Activated T-helper 1 cell treated with anti-CD3 and anti-CD28 coated beads, Interleukin-2, amount 50 U/mL, for 16 hours (primary cell): ENCODE data around the gene VPS8.

ENCODE experiments used
- DNase-seq, 2 donors: peaks; one replicate each; pipeline ENCODE4 v3.0.0-alpha.2; 2020; ENCODE audit warnings: low read depth in 1 of 2, low spot score in 1 of 2

Gene VPS8

DNA sequence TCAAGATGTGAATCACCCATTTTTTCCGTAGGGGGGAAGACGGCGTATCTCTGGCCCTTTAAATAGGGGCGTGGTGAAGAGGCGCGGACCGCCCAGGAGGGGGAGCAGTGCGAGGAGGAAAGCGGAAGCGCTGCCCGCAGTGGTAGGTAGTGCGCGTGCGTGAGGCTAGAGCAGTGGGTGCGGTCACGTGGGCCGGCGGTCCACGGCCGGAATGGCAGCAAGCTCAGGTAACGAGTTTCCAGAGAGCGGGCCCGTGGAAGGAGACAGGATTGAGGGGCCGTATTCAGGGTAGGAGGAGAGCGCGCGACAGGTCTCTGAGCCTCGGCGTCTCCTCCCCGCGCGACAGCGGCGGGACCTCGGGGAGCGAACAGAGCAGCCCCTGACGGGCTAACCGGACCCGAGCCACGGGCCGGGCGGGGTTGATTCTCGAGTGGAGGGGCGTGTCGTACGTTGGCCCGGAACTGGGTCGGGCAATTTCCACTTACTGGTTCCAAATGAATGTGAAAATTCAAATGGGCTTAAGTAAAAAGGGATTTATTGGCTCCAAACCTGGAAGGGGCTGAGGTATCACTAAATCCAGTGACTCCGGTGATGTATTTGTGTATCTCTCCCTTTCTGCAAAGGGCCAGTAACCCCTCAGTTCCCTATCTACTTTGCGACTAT lies at the start of gene VPS8:
TSS of gene VPS8 (plus strand) at position 168 of the 663 bp plus-strand sequence. CDS start 12,467 bp downstream, outside the sequence.
- DNase-seq, result peak; percentile 92 to 95

- DNase-seq, result no peak
Observed at GRCh38 chr3:184764191-184764590, 47.8 kb upstream of the VPS8 start.

- DNase-seq, result no peak
Observed at GRCh38 chr3:184765047-184765729, 46.8 kb upstream of the VPS8 start.

DNA sequence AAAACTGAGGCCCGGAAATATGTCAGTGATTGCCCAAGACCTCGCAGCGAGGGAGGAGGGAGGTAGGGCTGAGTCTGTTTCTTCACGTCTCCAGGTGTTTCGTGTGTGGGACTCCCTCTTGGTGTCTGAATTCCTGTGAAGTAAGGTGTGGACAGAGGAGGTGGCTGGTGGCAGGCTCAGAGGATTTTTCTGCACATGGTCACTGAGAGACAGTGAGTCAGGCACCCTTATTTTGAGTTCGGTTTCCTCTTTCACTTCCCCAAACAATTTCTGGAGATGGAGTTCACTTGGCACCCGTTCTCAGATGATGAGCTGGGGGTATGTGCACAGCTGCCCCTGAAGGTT lies 46.3 kb upstream of the VPS8 start:
- no peak for DNase-seq

- no peak for DNase-seq
Observed at GRCh38 chr3:184766555-184767261, 45.3 kb upstream of the VPS8 start.

DNA sequence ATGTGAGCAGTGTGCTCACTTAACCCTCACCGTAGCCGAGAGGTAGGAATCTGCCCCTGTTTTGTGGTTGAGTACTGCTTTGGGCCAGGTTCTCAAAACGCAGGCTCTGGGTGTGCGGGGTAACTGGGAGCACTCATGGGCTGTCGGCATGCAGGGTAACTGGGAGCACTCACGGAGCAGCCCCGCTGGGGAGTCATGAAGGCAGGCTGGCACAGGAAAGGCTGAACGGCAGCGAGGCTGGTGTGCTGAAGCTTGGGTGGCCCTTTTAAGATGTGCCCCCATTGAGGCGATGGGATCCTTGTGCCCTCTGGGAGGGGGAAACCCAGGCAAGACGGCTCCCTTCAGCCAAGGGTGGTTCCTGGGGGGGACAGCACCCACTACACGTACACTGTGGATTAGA lies 44.6 kb upstream of the VPS8 start:
- no peak for DNase-seq

GRCh38 chr3:184769382-184770170 lies 42.4 kb upstream of the VPS8 start:
- no peak for DNase-seq

GRCh38 chr3:184770541-184770940 lies 41.4 kb upstream of the VPS8 start:
- DNase-seq, result no peak

DNA sequence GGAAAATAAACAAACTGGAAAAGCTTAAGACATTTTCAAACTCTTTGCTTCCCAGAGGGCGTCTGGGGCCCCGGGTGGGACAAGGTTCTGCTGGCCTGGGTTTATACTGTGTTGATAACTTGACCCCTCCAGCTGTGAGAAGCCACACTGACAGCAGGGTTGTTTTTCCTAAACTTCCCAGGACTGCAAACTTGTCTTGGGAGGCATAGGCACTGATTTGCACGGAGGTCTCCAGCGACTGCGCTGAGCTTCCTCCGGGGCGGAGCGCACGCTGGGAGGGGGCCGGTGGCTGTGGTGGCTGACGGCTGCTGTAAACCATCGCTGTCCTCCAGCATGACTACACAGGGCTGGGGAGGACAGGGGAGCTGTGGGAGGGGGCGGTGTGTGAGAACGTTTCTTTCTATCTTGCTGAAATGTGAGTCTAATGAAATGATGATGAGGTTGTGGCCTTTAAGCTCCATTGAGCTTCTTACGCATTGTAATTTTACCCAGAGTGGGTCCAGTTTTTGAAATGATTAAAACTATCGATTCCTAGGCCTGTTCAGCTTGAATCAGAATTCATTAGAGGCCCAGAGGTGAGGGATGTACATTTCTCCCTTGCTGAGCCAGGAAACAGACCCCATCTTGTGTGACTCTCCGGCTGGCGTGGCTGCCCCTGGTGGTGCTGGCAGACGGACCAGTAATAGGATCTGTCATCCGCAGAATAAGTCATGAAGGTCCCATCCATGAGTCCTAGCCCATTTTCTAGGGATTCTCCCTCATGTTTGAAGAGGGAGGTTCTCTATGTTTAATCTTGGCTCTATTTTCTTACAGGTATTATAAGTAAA lies 40.5 kb upstream of the VPS8 start:
- DNase-seq, result no peak

DNA sequence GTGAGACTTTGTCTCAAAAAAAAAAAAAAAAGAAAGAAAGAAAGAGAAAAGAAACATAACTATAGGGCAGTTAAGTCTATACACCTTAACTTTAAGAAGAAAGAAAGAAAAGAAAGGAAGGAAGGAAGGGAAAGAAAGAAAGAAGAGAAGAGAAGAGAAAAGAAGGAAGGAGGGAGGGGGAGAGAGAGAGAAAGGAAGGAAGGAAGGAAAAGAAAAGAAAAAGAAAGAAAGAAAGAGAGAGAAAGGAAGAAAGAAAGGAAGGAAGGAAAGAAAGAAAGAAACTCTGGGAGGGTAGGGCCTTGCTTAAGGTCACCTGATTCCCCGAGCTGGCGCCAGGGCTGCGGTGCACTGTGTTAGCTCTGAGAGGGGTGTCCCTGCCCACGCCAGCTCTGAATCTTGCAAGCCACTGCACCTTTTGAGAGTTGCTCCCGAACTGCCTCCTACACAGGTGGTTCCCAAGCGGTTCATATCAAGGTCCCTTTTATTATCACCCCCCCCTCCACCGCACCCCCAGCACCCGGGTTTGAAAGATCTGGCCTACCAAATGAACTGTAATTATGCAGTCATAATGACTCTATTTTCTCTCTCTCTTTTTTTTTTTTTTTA lies 39.2 kb upstream of the VPS8 start:
- DNase-seq, result no peak

- DNase-seq, result no peak
Observed at GRCh38 chr3:184773283-184774186, 38.4 kb upstream of the VPS8 start.

GRCh38 chr3:184776916-184777315 lies 35.0 kb upstream of the VPS8 start:
- no peak for DNase-seq

GRCh38 chr3:184777566-184778356 lies 34.2 kb upstream of the VPS8 start:
- DNase-seq, result peak; percentile 57 to 61

DNA sequence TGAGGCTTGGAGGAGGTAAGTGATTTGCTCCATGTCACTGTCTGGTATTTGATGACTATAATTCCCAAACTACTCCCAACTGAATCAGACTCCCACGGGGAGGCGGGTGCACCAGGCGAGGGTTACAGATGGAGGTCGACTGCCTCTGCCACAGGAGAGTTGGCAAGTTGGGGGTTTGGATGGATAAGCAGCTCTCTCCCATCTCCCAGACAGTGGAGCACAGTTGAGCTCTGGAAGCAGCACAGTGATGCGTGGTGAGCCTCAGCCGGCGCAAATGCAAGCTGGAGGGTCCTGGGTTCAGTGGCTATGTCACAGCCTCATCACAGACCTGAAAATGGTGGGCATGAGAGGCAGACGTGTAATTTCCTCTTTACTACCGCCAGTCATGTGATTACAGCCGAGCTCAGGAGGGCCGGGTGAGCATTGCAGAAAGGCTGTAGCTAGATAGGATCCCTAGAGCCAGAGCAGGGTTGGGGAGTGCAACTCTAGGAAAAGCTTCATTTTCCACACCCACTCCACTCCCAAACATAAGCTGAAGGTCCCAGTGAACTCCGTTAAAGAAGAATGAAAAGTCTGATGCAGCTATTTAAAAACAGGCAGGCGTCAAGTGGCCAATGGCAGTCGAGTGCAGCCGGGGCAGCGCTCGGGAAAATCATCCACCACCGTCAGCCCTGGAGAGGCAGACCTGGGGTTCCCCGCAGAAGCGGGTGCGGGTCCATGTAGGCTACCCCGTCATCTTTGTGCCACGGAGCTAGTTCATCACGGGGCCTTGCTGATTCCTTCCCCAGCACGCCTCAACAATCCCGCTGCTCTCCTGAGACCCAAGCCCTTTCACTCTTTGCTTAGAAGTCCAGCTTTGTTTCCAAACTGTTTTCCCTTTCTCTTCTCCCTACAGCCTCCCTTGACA lies 33.3 kb upstream of the VPS8 start:
- DNase-seq, result no peak

GRCh38 chr3:184780981-184781515 lies 30.9 kb upstream of the VPS8 start:
- no peak for DNase-seq

DNA sequence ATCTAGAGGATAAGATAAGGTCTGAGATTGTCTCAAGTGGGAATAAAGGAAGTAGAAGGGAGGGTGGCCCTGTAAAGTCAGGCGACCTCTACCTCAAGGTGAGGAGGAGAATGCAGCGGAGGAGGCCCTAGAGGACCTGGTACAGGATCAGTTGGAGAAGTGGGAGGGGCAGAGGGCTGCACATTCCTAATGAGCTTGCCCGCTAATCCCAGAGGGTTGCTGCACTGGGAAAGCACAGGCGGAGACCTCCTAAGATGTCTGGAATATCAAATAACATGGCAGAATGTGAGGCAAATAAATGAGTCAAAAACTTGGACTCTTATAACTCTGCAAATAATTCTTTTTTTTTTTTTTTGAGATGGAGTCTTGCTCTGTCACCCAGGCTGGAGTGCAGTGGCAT lies 30.2 kb upstream of the VPS8 start:
- DNase-seq, result no peak

DNA sequence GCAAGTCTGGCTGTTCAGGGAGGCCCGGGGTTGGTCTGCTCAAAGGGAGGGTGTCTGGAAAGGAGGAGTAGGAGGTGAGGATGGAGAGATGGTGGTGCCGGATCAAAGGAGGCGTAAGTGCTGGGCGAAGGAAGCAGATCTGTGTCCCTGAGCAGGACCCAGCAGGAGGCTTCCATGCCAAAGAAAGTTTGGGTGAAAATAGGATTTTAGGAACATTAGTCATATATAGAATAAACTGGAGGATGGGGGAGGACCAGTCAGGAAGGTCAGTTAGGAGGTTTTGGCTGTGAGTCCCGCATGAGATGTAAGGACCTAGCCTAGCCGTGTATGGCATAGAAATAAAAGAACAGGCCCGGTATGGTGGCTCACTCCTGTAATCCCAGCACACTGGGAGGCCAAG lies 28.6 kb upstream of the VPS8 start:
- DNase-seq, result no peak
